H1 (cell line): ENCODE data around the gene PCDHA5. TPM values are rescaled to one million over a fixed set of nuclear protein-coding genes. Genes with fewer than 3 reads are reported as not detected.

Experiments
- CHD7 ChIP-seq: fragments of 300-600 bp; sonication (generic); IDR thresholded peaks from 2 replicates; pipeline ENCODE4 v1.7.1; 2012; ENCODE audit warnings: low read length, moderate library complexity, mild to moderate bottlenecking, inconsistent platforms; ENCODE audit not compliant: insufficient replicate concordance
- KDM4A ChIP-seq: IDR thresholded peaks from one replicate; pipeline ENCODE4 v1.7.1; 2012; ENCODE audit warnings: low read depth, mild to moderate bottlenecking, moderate library complexity, low read length, inconsistent platforms; ENCODE audit not compliant: severe bottlenecking
- polyA plus RNA-seq, 7 experiments: library from polyadenylated mRNA; depleted of rRNA in 3 of 7; stranded (reverse) in 5 of 7; unstranded in 2 of 7; fragments of >200 nt in 5 of 7; fragments of 200-250 nt in 2 of 7; gene quantifications; 1 replicate in 5 of 7; 2 replicates in 1 of 7; 4 replicates in 1 of 7; pipeline versions ENCODE4 v1.2.1 to v1.2.3, GENCODE V29; 2011 to 2013; ENCODE audit warnings: missing spikeins in 2 of 7, mixed read lengths in 2 of 7
- total RNA-seq: library from RNA; stranded (reverse); fragmentation: NEBNext Ultra II Directional; extraction: Animal tissue kit (Norgen Biotek cat#: 25700); gene quantifications from 2 replicates; pipeline ENCODE4 v1.2.1, GENCODE V29; 2021

PCDHA5 gene
- total and polyA plus RNA-seq, 2 of the 8 experiments (the other 6 are each of a cell fraction or from before 2014, with no cell fraction given), result 0.33 to 0.76 TPM

GRCh38 chr5:140840978-140841962 is 19.9 kb downstream of the PCDHA5 start, which contains the start of gene PCDHA8 (continued):
- TF ChIP-seq KDM4A, result no peak
- no peak for TF ChIP-seq CHD7
